Measurements from ENCODE around the gene ZDHHC22. TPM values are rescaled to one million over a fixed set of nuclear protein-coding genes. Genes with fewer than 3 reads are reported as not detected.

ZDHHC22 gene
- polyA plus RNA-seq, 3 donors, result not detected

DNA sequence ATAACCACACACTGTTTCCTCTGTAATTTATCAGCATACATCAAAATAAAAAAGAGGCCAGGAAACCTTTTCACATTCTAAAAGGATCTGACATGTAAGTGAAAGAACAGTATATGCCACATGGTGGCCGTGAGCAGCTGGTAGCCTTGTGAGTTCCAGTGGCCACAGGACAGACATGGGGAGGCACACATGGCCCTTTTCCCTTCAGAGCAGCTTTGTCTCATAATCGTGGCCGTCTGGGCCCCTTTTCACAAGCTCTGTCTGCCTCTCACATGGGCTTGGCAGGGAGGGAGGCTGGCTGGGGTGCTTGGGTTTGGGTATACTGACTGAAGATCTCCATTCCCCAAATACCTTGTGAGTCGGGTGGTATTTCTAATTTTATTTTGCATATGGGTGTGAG is 1.5 kb upstream of the ZDHHC22 start:
- intact Hi-C loops (cut with micrococcal nuclease), result no loop called here
- no peak overlapping the region for H3K27ac Mint-ChIP-seq
- no peak overlapping the region for H3K27ac ChIP-seq (ENCODE audit: low read depth in 1 of 2, low read length in 2 of 2)
- 0% methylated on average over 1 of the region's 4 CpGs for WGBS (ENCODE audit: insufficient coverage)
- H3K4me3 Mint-ChIP-seq, result peak overlapping the region in 1 of 2 donors; percentile 40
- peaks cover 66 to 86% (median 75%) of the 10 kb centered on the region in 3 donors for H3K27me3 Mint-ChIP-seq (ENCODE audit: low read depth in 3 of 3)
- H3K36me3 Mint-ChIP-seq, result peaks cover 0 to 1% of the 10 kb centered on the region in 2 donors
- H2AFZ ChIP-seq (ENCODE audit: insufficient read depth, low read depth, low read length, poor library complexity, severe bottlenecking), result no peak overlapping the region
- H3K9ac ChIP-seq (ENCODE audit: insufficient read depth, low read length, poor library complexity, severe bottlenecking), result no peak overlapping the region
- no peak overlapping the region for H3K4me3 ChIP-seq (replicated peaks in 1 of 3; ENCODE audit: low read depth in 2 of 3, low read length in 3 of 3)
- no peaks in the 10 kb centered on the region for H4K20me1 ChIP-seq (ENCODE audit: insufficient read depth, low read length)
- H3K79me2 ChIP-seq (ENCODE audit: insufficient read depth, low read length), result no peaks in the 10 kb centered on the region
- H3K4me1 Mint-ChIP-seq, result peaks cover 15% of the 10 kb centered on the region
- no peaks in the 10 kb centered on the region for H3K36me3 ChIP-seq (replicated peaks in 1 of 2; ENCODE audit: control insufficient read depth in 1 of 2, insufficient read depth in 2 of 2, low read length in 2 of 2)
- DNase-seq, result no peak
- H3K4me2 ChIP-seq (replicated peaks; ENCODE audit: extremely low read depth, low read length, poor library complexity, severe bottlenecking), result no peak overlapping the region
- H3K9me3 ChIP-seq (replicated peaks in 1 of 2; ENCODE audit: control insufficient read depth in 1 of 2, insufficient read depth in 1 of 2, low read length in 2 of 2), result peaks cover 3 to 25% of the 10 kb centered on the region in 2 donors
- TF ChIP-seq, protein P1, sequence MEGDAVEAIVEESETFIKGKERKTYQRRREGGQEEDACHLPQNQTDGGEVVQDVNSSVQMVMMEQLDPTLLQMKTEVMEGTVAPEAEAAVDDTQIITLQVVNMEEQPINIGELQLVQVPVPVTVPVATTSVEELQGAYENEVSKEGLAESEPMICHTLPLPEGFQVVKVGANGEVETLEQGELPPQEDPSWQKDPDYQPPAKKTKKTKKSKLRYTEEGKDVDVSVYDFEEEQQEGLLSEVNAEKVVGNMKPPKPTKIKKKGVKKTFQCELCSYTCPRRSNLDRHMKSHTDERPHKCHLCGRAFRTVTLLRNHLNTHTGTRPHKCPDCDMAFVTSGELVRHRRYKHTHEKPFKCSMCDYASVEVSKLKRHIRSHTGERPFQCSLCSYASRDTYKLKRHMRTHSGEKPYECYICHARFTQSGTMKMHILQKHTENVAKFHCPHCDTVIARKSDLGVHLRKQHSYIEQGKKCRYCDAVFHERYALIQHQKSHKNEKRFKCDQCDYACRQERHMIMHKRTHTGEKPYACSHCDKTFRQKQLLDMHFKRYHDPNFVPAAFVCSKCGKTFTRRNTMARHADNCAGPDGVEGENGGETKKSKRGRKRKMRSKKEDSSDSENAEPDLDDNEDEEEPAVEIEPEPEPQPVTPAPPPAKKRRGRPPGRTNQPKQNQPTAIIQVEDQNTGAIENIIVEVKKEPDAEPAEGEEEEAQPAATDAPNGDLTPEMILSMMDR (IDR thresholded peaks at IDR 0.05), result no peak
- peaks cover 3 to 20% of the 10 kb centered on the region in 2 donors for H3K4me1 ChIP-seq (ENCODE audit: control insufficient read depth in 1 of 2, insufficient read depth in 2 of 2, low read length in 2 of 2)
- peaks cover 70 to 85% of the 10 kb centered on the region in 2 donors for H3K27me3 ChIP-seq (ENCODE audit: control insufficient read depth in 2 of 2, insufficient read depth in 2 of 2, low read length in 2 of 2)
- peaks cover 0 to 12% (median 6%) of the 10 kb centered on the region in 7 donors for H3K9me3 Mint-ChIP-seq

DNA sequence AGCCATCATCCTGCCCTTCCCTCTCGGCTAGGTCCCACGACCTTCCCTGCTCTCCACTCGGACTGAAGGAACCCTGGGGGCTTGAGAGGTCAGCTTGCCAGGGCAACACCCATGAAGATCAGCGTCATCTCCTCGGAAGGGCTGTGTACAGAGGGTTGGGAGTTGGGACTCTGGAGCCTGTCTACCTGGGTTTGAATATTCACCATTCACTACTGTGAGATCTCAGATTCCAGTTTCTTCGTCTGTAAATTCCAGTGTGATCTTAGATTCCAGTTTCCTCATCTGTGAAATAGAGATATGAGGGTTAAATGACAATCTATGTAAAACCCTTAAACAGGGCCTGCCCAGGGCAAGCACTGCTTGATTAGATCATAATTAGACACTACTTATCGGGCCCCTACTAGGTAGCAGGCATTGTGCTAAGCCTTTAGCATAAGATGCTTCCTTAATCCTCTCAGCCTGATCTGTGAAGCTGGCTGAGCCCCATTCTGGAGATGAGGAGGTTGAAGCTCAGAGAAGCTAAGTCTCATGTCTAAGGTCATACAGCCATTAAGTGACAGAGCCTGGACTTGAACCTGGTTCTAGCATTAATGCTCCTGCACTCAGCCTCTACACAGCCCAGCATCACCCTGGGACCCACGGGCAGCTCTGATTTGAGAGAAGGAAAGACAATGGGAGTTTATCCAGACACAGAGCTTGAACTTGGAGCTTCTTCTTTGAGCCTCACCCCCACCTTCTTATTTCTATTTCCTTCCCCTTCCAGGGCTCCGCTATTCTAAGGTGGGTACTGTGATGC is 612 bp upstream of the ZDHHC22 start:
- Histone ChIP-seq H3K4me3 (replicated peaks in 1 of 3; ENCODE audit: low read depth in 2 of 3, low read length in 3 of 3) (no peak overlapping the region), H3K9me3 (replicated peaks in 1 of 2; ENCODE audit: control insufficient read depth in 1 of 2, insufficient read depth in 1 of 2, low read length in 2 of 2) (peaks cover 3 to 25% of the 10 kb centered on the region in 2 donors), H4K20me1 (ENCODE audit: insufficient read depth, low read length) (no peaks in the 10 kb centered on the region), H3K27ac (ENCODE audit: low read depth in 1 of 2, low read length in 2 of 2) (no peak overlapping the region), H3K4me2 (replicated peaks; ENCODE audit: extremely low read depth, low read length, poor library complexity, severe bottlenecking) (no peak overlapping the region), H2AFZ (ENCODE audit: insufficient read depth, low read depth, low read length, poor library complexity, severe bottlenecking) (no peak overlapping the region), H3K9ac (ENCODE audit: insufficient read depth, low read length, poor library complexity, severe bottlenecking) (no peak overlapping the region), H3K79me2 (ENCODE audit: insufficient read depth, low read length) (no peaks in the 10 kb centered on the region), H3K27me3 (ENCODE audit: control insufficient read depth in 2 of 2, insufficient read depth in 2 of 2, low read length in 2 of 2) (peaks cover 70 to 90% of the 10 kb centered on the region in 2 donors), H3K36me3 (replicated peaks in 1 of 2; ENCODE audit: control insufficient read depth in 1 of 2, insufficient read depth in 2 of 2, low read length in 2 of 2) (no peaks in the 10 kb centered on the region), H3K4me1 (ENCODE audit: control insufficient read depth in 1 of 2, insufficient read depth in 2 of 2, low read length in 2 of 2) (peaks cover 3 to 20% of the 10 kb centered on the region in 2 donors)
- H3K4me3 Mint-ChIP-seq, result peak overlapping the region in 1 of 2 donors; percentile 39
- TF ChIP-seq, protein P1 (IDR thresholded peaks at IDR 0.05), result no peak
- H3K27me3 Mint-ChIP-seq (ENCODE audit: low read depth in 3 of 3), result peaks cover 64 to 87% (median 75%) of the 10 kb centered on the region in 3 donors
- DNase-seq, result no peak
- H3K27ac Mint-ChIP-seq, result no peak overlapping the region
- peaks cover 0 to 11% (median 6%) of the 10 kb centered on the region in 7 donors for H3K9me3 Mint-ChIP-seq
- WGBS (ENCODE audit: insufficient coverage), result no CpG with 5 or more reads among the region's 9 CpGs
- intact Hi-C loops (cut with micrococcal nuclease), result no loop called here
- peaks cover 0 to 1% of the 10 kb centered on the region in 2 donors for H3K36me3 Mint-ChIP-seq
- peaks cover 15% of the 10 kb centered on the region for H3K4me1 Mint-ChIP-seq

All from CD14-positive monocyte (primary cell).